BJ (cell line): ENCODE results near the gene SLC25A13. TPM values are rescaled to one million over a fixed set of nuclear protein-coding genes. Genes with fewer than 3 reads are reported as not detected.

ENCODE experiments used
- CTCF ChIA-PET: fragments of 350-600 bp; formaldehyde crosslinking; extraction: SDS; loops from one replicate; lab custom pipeline; 2021; ENCODE audit warnings: antibody characterized with exemption, inconsistent platforms; lab: Yijun Ruan, JAX
- POLR2A ChIA-PET: fragments of 300-600 bp; sonication (Branson Sonifier 250); formaldehyde crosslinking; extraction: SDS; loops from one replicate; lab custom pipeline; 2021; ENCODE audit warnings: antibody characterized with exemption; lab: Charles Lee
- DNase-seq: peaks from one replicate; pipeline ENCODE4 v3.0.0-alpha.2; 2011; ENCODE audit warnings: low read depth
- H3K27me3 ChIP-seq: 2 replicates; pipeline ENCODE4 v1.6.0; 2011; ENCODE audit warnings: low read length; ENCODE audit not compliant: control insufficient read depth, insufficient read depth
- H3K36me3 ChIP-seq: 2 replicates; pipeline ENCODE4 v1.5.1; 2011; ENCODE audit warnings: low read length; ENCODE audit not compliant: control insufficient read depth, insufficient read depth
- H3K4me3 ChIP-seq: 2 replicates; pipeline ENCODE4 v1.5.1; 2011; ENCODE audit warnings: low read depth, mild to moderate bottlenecking, control low read depth, low read length
- polyA plus RNA-seq: library from polyadenylated mRNA; depleted of rRNA; stranded (reverse); fragments of >200 nt; gene quantifications from 2 replicates; pipeline ENCODE4 v1.2.3, GENCODE V29; 2011
- TF ChIP-seq, protein P1 (sequence below): IDR thresholded peaks from 2 replicates; pipeline ENCODE4 v1.5.1; 2011; ENCODE audit warnings: low read depth, mild to moderate bottlenecking, control low read depth, inconsistent platforms, low read length, moderate library complexity; ENCODE audit not compliant: insufficient read depth

SLC25A13 gene
- polyA plus RNA-seq, 1 experiment = 6.2 TPM

DNA sequence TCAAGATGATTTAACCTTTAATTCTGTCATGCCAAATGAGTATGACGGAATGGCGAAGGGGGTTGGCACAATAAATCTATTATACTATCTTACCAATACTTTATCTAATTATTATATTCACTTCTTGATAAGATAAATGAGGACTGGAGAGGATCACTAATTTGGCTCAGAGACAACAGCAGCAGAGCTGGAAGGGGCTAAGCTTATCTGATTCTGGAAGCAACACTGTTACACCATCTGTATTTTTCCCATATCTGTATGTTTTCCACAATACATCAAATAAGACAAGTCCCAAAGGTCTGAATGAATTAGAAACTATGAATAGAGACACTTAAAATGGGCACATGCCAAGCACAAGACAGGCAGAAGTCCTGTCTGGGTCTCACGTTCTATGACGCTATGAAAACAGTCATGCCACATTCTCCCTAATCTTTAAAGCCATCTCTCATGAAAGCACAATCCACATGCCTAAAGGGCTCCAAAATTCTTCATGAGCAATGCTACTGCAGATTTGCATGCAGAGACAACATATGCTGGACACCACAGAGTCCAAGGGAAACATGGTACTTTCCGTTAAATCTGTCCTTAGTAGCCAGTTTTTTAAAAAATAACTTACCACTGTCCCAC is 88.3 kb downstream of the SLC25A13 start:
- Histone ChIP-seq H3K27me3 (no peaks in the 10 kb centered on the region), H3K4me3 (no peak overlapping the region), H3K36me3 (no peaks in the 10 kb centered on the region)
- CTCF ChIA-PET = interaction anchor here (1.6 kb wide), 1 partner anchor 9 kb away, joined by 4 read pairs; no protein-coding TSS in a partner anchor
- POLR2A ChIA-PET = no interaction called here
- no peak for DNase-seq
- TF ChIP-seq, protein P1, sequence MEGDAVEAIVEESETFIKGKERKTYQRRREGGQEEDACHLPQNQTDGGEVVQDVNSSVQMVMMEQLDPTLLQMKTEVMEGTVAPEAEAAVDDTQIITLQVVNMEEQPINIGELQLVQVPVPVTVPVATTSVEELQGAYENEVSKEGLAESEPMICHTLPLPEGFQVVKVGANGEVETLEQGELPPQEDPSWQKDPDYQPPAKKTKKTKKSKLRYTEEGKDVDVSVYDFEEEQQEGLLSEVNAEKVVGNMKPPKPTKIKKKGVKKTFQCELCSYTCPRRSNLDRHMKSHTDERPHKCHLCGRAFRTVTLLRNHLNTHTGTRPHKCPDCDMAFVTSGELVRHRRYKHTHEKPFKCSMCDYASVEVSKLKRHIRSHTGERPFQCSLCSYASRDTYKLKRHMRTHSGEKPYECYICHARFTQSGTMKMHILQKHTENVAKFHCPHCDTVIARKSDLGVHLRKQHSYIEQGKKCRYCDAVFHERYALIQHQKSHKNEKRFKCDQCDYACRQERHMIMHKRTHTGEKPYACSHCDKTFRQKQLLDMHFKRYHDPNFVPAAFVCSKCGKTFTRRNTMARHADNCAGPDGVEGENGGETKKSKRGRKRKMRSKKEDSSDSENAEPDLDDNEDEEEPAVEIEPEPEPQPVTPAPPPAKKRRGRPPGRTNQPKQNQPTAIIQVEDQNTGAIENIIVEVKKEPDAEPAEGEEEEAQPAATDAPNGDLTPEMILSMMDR = no peak

DNA sequence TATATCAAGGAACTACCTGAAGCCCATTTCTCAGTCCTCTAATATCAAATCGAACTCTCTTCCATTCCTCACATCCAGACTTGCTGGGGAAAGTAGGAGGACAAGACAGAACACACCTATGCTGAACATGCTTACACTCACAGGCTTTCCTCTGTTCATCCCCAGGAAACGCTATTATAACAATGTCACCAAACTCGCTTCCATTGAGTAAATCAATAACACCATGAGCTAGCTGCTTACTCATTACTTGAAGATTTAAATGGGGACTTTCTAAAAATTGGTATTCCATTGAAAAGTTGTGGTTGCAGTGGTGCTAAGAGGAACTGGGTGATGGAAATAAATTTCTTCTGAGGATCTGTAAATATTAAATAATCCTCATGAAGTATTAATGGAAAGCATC is 88.8 kb downstream of the SLC25A13 start:
- no peak for DNase-seq
- ChIA-PET POLR2A (no interaction called here), CTCF (interaction anchor here (1.6 kb wide), 1 partner anchor 8 kb away, joined by 4 read pairs; no protein-coding TSS in a partner anchor)
- H3K4me3 ChIP-seq = no peak overlapping the region
- H3K27me3 ChIP-seq = no peaks in the 10 kb centered on the region
- H3K36me3 ChIP-seq = no peaks in the 10 kb centered on the region
- TF ChIP-seq, protein P1 = no peak

DNA sequence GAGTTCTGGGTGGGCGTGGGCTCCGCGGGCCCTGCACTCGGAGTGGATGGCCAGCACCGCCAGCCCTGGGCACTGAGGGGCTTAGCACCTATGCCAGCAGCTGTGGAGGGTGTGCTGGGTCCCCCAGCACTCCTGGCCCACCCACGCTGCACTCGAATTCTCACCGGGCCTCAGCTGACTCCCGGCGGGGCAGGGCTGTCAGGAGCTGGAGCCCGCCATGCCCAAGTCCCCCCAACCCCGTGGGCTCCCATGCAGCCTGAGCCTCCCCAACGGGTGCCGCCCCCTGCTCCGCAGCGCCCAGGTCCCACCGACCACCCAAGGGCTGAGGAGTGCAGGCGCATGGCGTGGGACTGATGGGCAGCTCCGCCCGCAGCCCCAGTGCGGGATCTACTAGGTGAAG is 93.1 kb downstream of the SLC25A13 start:
- no peaks in the 10 kb centered on the region for H3K27me3 ChIP-seq
- CTCF ChIA-PET = no interaction called here
- POLR2A ChIA-PET = no interaction called here
- TF ChIP-seq, protein P1 = no peak
- H3K4me3 ChIP-seq = no peak overlapping the region
- no peak for DNase-seq
- H3K36me3 ChIP-seq = no peaks in the 10 kb centered on the region

DNA sequence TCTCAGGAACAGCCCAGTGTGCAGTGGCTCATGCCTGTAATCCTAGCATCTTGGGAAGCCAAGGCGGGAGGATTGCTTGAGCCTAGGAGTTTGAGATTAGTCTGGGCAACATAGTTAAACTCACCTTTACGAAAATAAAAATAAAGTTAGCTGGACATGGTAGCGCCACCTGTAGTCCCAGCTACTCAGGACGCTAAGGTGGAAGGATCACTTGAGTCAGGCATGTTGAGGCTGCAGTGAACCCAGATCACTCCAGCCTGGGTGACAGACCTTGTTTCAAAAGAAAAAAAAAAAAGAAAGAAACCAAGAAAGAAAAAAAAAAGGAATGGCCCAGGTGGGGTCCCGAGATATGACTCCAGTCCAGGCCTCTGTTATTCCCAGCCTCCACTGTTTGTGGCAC is 96.6 kb downstream of the SLC25A13 start:
- H3K36me3 ChIP-seq = no peaks in the 10 kb centered on the region
- no peak for DNase-seq
- ChIA-PET CTCF (interaction anchor here (1.1 kb wide), 1 partner anchor 9 kb away, joined by 4 read pairs; no protein-coding TSS in a partner anchor), POLR2A (no interaction called here)
- TF ChIP-seq, protein P1 = no peak
- H3K4me3 ChIP-seq = no peak overlapping the region
- H3K27me3 ChIP-seq = no peaks in the 10 kb centered on the region

DNA sequence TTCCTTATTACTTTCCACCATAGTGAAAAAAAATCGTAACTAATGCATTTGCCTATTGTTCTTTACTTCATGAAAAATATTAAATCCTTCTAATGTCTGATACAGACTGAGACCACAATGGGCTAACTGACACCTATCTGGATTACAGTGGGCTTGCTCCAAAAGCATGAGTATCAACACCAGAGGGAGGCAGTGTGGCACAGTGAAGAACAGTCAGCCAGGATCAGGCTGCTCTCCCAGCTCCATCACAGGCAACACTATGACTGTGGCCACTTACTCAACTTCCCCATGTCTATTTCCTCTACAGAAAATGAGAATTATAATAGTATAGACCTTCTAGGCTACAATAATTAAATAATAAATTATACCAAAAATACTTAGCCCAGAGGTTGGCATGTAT is 97.2 kb downstream of the SLC25A13 start:
- TF ChIP-seq, protein P1 = no peak
- CTCF ChIA-PET = interaction anchor here (1.1 kb wide), 1 partner anchor 9 kb away, joined by 4 read pairs; no protein-coding TSS in a partner anchor

More for the DNA sequence above, 97.2 kb downstream of the SLC25A13 start:
- POLR2A ChIA-PET = no interaction called here
- H3K27me3 ChIP-seq = no peaks in the 10 kb centered on the region
- DNase-seq = no peak
- H3K36me3 ChIP-seq = no peaks in the 10 kb centered on the region
- H3K4me3 ChIP-seq = no peak overlapping the region
